IPS DF 4.7 (cell line): ENCODE results near the gene TMEM59.
"Not testable (repeated sequence)": the region's sequence is repeated elsewhere in the genome, so short reads cannot be mapped to it uniquely, and the experiment has no call there.

Experiments
- DNase-seq: peaks from one replicate; pipeline ENCODE4 v3.0.0-alpha.2; 2013; ENCODE audit warnings: low spot score; ENCODE audit errors: extremely low read depth

TMEM59 gene

DNA sequence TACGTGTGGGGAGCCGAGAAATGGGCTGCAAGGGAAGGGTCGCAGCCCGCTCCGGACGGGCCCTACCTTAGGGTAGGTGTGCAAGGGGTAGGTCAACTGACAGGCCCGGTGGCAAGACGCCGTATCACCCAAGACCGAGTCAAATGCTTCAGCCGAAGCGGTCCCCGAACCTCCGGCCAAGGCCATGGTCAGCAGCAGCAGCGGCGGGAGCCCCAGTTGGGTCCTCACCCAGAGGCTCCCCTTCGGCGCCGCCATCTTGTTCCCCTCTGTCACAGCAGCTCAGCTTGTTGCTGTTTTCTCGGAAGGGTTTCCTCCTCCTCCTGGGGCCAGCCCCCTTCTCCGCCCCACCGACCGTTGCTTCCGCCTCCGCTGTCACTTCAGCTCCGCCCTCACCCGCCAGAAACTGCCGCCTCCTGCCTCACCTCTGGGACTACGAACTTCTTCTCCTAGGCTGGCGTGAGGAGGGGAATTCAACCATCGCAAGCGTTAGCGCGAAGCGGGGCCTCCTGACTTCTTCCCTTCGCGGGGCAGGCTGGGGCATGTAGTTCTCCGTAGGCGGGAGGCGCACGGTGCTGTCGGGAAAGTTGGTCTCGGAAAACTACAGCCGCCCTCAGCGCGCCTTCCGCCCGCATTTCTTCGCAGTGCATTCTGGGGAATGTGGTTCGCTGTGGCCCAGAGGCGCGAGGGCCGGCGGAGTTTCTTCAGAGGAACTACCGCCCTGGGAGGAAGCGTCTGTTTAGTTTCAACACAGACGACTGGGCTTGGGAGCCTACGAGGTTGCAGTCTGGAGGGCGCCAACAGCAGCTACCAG lies at the start of gene TMEM59, which contains the start of gene TCEANC2:
TSS of gene TMEM59 (minus strand) at position 271 of the 811 bp plus-strand sequence. CDS start at position 255, 16 bp downstream.
TSS of gene TCEANC2 (plus strand) at position 675 of the 811 bp plus-strand sequence. CDS start 815 bp downstream, outside the sequence.
- DNase-seq: peak; percentile 91

GRCh38 chr1:54100500-54100899 lies 47.5 kb upstream of the TMEM59 start:
- DNase-seq: no peak

DNA sequence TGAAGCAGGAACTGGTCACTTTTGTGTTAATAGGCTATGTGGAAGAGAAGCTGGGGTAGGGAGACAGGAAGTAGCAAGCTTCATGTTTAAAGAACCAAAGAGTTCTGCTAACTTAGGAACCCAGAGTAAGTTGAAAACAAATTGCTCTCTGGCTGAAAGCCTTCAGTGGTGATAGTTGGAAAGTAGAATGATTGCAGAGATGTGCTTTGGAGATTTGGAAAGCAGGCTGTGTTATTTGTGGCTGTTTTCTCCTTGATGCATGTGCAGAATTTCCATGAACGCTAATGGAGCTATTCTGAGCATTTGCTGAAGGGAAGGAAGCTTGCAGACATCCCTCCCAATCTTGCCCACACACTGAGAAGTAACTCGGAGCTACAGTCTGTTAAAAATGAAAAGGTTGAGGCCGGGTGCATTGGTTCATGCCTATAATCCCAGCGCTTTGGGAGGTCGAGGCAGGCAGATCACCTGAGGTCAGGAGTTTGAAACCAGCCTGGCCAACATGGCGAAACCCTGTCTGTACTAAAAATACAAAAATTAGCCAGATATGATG lies 46.1 kb upstream of the TMEM59 start:
- DNase-seq: no peak

- DNase-seq: no peak
These were observed 43.9 kb upstream of the TMEM59 start for GRCh38 chr1:54096877-54097240.

GRCh38 chr1:54096227-54096876 lies 43.3 kb upstream of the TMEM59 start:
- DNase-seq: no peak

- no peak for DNase-seq
These were observed 42.7 kb upstream of the TMEM59 start for GRCh38 chr1:54095546-54096226.

DNA sequence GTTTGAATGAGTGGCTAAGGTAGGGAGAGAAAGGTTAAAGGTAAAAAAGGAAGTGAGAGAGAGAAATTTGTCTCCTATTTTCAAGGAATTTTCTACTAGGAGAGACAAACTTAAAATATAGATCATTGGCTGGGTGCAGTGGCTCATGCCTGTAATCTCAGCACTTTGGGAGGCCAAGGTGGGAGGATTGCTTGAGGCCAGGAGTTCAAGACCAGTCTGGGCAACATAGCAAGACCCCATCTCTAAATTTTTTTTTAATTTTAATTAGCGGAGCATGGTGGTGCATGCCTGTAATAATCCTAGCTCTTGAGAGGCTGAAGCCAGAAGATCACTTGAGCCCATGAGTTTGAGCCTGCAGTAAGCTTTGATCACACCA lies 41.7 kb upstream of the TMEM59 start:
- not testable (repeated sequence) for DNase-seq

GRCh38 chr1:54094001-54094729 lies 41.2 kb upstream of the TMEM59 start:
- no peak for DNase-seq

DNA sequence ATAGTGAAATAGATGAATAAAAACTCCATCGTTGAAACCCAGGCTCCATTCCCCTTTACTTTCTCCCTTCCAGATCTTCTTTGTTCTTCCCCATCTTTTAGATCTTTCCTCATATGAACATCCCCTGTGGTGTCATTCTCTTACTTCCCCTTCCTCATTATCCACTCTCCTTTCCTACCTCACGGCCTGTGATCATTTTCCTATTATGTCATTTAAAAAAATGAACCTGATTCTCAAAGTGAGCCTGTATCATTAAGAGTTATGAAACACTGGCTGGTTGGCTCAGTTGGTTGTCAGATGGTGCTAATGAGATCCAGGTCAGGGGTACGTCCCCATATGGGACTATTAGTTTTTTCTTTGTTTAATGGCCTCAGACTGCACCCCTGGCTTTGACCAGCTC lies 38.7 kb upstream of the TMEM59 start:
- DNase-seq: no peak

DNA sequence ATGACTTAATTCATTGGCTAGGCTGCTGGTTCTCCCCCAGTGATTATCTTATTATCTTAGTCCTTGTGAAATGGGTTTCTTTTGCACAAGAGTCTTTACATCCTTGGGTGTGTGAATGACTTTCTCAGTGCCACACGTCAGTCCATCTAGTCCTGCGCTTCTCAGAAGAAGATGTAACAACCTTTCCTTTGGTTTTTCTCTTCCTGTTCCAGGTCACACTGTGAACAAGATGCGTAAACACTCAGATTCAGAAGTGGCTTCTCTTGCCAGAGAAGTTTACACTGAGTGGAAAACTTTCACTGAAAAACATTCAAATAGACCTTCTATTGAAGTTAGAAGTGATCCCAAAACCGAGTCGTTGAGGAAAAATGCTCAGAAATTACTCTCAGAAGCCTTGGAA lies 35.4 kb upstream of the TMEM59 start:
- DNase-seq: no peak

- no peak for DNase-seq
These were observed 33.8 kb upstream of the TMEM59 start for GRCh38 chr1:54086754-54087153.

GRCh38 chr1:54084794-54085193 lies 31.8 kb upstream of the TMEM59 start:
- no peak for DNase-seq

- peak; percentile 96 for DNase-seq
These were observed 28.6 kb upstream of the TMEM59 start for GRCh38 chr1:54081306-54082270.

DNA sequence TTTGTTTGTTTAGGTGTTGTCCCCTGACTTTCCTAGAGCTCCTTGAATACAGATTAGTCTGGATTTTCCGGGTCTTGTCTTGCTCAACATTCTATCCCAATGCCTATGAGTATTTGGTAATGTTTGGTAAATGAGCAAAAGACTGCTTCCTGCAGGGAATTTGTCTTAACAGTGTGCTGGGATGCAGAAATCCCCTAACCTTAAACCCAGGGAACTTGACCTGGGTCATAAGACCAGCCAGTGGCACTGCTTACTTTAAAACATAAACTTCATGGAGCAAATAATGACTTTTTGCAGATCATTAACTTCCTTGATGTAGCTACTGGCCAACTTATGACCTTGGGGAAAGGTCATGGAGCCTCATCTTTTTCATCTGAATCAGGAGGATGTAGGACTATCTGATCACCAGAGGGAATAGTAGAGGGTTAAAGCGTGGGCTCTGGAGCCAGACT lies 27.6 kb upstream of the TMEM59 start:
- DNase-seq: no peak

DNA sequence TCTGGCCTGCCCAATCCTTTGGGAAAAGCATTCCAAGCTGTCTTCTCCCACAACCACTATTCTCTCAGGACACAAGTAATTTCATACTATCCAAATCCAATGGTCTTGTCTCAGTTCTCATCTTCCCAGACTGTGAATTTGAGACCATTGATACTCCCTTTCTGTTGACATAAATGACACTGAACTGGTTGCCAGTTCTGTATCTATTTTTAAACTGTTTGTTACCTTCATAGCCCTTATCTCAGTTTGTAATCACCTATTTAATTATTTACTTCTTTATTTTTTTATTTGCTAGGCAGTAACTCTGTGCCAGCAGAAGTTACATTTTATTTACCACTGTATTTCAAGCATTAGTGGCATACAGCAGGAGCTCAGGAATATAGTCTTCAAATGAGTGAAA lies 24.4 kb upstream of the TMEM59 start:
- no peak for DNase-seq

DNA sequence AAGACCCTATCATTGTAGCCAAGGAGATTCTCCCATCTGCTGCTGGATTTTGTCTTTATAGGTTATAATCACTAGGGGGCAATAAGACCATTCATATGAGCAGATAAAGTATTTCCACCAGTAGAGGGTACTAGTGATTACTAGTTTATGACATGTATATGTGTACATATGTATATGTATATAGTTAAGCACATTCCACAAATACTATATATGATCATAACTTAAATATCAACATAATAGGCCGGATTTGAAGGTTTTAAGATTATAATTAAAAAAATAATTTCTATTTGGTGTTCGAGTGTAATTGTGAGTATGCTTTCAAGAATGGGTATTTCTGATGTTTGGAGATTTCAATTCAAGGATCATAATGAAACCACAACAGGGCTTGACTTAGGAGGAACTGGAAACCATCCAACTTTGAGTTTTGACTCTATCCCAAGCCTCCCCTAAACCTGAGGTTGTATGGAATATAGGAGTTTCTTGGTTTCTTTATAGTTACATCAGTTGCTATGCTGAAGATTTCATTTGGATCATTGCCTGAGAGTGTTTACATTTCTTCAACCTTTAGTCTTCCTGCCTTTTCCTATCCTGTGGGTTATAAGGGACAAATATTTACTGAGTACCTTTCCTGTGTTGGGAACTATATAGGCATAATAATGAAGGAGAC lies 17.3 kb upstream of the TMEM59 start:
- no peak for DNase-seq

GRCh38 chr1:54069791-54070170 lies 16.8 kb upstream of the TMEM59 start:
- no peak for DNase-seq

DNA sequence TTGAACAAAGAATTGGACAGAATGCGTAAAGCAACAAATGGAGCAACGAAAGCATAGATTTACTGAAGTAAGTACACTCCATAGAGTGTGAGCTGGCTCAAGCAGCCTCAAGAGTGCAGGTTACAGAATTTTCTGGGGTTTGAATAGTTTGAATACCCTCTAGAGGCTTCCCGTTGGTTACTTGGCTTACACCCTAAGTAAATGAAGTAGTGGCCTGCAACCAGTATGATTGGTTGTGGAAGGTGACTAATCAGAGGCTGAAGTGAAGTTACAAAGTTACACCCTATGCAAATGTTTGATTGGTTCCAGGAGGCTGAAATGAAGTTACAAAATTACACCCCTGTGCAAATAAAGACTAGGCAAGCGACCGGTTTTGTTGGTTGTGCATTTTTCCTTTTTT lies 11.3 kb upstream of the TMEM59 start:
- no peak for DNase-seq

- no peak for DNase-seq
These were observed 1.4 kb upstream of the TMEM59 start for GRCh38 chr1:54054438-54054749.
